Measurements from ENCODE around the gene CSTF3. TPM values are rescaled to one million over a fixed set of nuclear protein-coding genes. Genes with fewer than 3 reads are reported as not detected.

CSTF3 gene
- total RNA-seq, 1 donor from 2014 or later: 17.9 TPM

- TF ChIP-seq, protein P1, sequence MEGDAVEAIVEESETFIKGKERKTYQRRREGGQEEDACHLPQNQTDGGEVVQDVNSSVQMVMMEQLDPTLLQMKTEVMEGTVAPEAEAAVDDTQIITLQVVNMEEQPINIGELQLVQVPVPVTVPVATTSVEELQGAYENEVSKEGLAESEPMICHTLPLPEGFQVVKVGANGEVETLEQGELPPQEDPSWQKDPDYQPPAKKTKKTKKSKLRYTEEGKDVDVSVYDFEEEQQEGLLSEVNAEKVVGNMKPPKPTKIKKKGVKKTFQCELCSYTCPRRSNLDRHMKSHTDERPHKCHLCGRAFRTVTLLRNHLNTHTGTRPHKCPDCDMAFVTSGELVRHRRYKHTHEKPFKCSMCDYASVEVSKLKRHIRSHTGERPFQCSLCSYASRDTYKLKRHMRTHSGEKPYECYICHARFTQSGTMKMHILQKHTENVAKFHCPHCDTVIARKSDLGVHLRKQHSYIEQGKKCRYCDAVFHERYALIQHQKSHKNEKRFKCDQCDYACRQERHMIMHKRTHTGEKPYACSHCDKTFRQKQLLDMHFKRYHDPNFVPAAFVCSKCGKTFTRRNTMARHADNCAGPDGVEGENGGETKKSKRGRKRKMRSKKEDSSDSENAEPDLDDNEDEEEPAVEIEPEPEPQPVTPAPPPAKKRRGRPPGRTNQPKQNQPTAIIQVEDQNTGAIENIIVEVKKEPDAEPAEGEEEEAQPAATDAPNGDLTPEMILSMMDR (IDR thresholded peaks at IDR 0.05): no peak
- H3K9me3 Mint-ChIP-seq (ENCODE audit: low read depth): no peaks in the 10 kb centered on the region
- H3K27ac Mint-ChIP-seq (ENCODE audit: unreplicated experiment): no peak overlapping the region
- no peak overlapping the region for H3K4me3 Mint-ChIP-seq (ENCODE audit: unreplicated experiment)
- no peaks in the 10 kb centered on the region for H3K27me3 Mint-ChIP-seq (ENCODE audit: low read depth)
- peaks cover 27% of the 10 kb centered on the region for H3K36me3 Mint-ChIP-seq (ENCODE audit: low read depth)
- DNase-seq (ENCODE audit: low spot score): no peak
- peaks cover 28% of the 10 kb centered on the region for H3K4me1 Mint-ChIP-seq (ENCODE audit: low read depth)
Observed at GRCh38 chr11:33062137-33062536, 99.1 kb downstream of the CSTF3 start.

DNA sequence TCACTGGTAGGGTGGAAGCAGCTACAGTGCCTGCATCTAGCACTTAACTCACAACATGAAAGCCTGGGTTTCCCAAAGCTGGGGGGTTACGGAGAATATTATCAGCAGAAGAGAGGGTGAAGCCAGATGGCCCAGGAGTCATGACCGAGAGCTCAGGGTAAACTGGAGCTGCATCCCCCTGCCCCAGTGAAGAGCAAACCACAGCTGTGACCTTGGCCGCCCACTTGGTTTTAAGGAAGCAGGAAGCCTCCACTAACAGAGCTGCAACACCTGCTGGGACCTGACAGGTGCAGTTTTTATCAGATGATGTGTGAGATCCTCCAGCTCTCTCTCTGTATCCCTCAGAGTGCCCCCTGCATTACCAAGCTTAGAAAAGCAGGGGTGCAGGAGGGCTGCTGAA, 101.0 kb downstream of the CSTF3 start:
- H3K4me1 Mint-ChIP-seq (ENCODE audit: low read depth): peaks cover 31% of the 10 kb centered on the region
- no peak overlapping the region for H3K4me3 Mint-ChIP-seq (ENCODE audit: unreplicated experiment)
- H3K27me3 Mint-ChIP-seq (ENCODE audit: low read depth): no peaks in the 10 kb centered on the region
- no peak for DNase-seq (ENCODE audit: low spot score)
- TF ChIP-seq, protein P1 (IDR thresholded peaks at IDR 0.05): no peak
- H3K36me3 Mint-ChIP-seq (ENCODE audit: low read depth): peaks cover 31% of the 10 kb centered on the region
- H3K9me3 Mint-ChIP-seq (ENCODE audit: low read depth): no peaks in the 10 kb centered on the region
- H3K27ac Mint-ChIP-seq (ENCODE audit: unreplicated experiment): no peak overlapping the region

DNA sequence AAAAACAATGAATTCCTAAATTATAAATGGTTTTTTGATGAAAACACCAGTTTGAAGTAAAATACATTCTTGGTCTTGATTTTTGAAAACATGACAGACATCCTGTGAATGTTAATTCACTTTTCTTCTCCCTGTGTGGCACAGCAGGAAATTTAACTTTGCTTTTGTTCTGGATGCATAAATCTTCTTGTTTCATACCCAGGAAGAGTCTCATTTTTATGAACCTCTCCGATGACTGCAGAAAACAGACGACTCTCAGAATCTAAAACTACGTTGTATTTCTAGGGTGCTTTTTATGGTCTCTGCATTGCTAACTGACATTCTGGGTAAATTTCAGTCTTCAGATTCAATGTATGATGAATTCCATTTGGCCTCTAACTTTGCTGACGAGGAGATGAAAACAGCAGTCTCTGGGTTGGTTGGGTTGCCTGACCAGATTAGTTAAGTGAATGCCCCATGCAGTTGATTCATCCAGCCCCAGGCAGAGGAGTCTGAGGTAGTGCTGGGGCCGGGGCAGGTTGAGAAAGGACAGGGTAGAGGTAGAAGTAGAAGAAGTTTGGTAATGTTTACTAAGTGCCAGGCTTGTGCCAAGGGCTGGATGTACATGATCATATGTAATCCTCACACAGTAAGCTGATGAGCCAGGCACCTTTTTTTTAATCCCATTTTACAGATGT, 101.8 kb downstream of the CSTF3 start:
- H3K27ac Mint-ChIP-seq (ENCODE audit: unreplicated experiment): no peak overlapping the region
- no peaks in the 10 kb centered on the region for H3K27me3 Mint-ChIP-seq (ENCODE audit: low read depth)
- no peak for DNase-seq (ENCODE audit: low spot score)
- H3K4me1 Mint-ChIP-seq (ENCODE audit: low read depth): peaks cover 29% of the 10 kb centered on the region
- peaks cover 32% of the 10 kb centered on the region for H3K36me3 Mint-ChIP-seq (ENCODE audit: low read depth)
- TF ChIP-seq, protein P1 (IDR thresholded peaks at IDR 0.05): no peak
- H3K9me3 Mint-ChIP-seq (ENCODE audit: low read depth): no peaks in the 10 kb centered on the region
- no peak overlapping the region for H3K4me3 Mint-ChIP-seq (ENCODE audit: unreplicated experiment)

GRCh38 chr11:33057284-33057683, 104.0 kb downstream of the CSTF3 start:
- Mint-ChIP-seq H3K27ac (ENCODE audit: unreplicated experiment) (no peak overlapping the region), H3K9me3 (ENCODE audit: low read depth) (no peaks in the 10 kb centered on the region), H3K27me3 (ENCODE audit: low read depth) (no peaks in the 10 kb centered on the region), H3K4me1 (ENCODE audit: low read depth) (peaks cover 13% of the 10 kb centered on the region), H3K4me3 (ENCODE audit: unreplicated experiment) (no peak overlapping the region), H3K36me3 (ENCODE audit: low read depth) (peaks cover 31% of the 10 kb centered on the region)
- DNase-seq (ENCODE audit: low spot score): no peak
- TF ChIP-seq, protein P1 (IDR thresholded peaks at IDR 0.05): no peak

DNA sequence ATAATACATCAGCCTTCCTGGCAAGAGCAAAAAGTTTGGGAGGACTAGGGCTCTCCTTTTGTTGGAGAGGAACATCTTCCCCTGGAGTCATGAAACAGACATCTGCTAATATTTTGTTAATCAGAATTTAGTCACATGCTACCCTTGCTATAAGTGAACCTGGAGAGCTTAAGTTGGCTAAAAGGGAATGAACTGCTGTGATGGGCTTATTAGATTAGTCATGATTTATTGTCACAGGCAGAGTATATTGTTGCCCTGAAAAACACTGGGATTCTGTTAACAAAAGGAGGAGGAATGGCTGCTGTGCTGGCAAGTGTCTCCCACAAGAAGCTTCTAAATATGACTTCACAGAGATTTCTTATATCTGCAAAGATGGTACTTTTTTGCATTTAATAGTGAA, 105.9 kb downstream of the CSTF3 start:
- no peak overlapping the region for H3K27ac Mint-ChIP-seq (ENCODE audit: unreplicated experiment)
- H3K9me3 Mint-ChIP-seq (ENCODE audit: low read depth): no peaks in the 10 kb centered on the region
- H3K4me3 Mint-ChIP-seq (ENCODE audit: unreplicated experiment): no peak overlapping the region
- TF ChIP-seq, protein P1 (IDR thresholded peaks at IDR 0.05): no peak
- no peaks in the 10 kb centered on the region for H3K27me3 Mint-ChIP-seq (ENCODE audit: low read depth)
- peaks cover 3% of the 10 kb centered on the region for H3K4me1 Mint-ChIP-seq (ENCODE audit: low read depth)
- DNase-seq (ENCODE audit: low spot score): no peak
- peaks cover 29% of the 10 kb centered on the region for H3K36me3 Mint-ChIP-seq (ENCODE audit: low read depth)

Measured in chondrocyte (in vitro differentiated cells).